Motor neuron (in vitro differentiated cells): ENCODE data around the gene ATXN1. TPM values are rescaled to one million over a fixed set of nuclear protein-coding genes. Genes with fewer than 3 reads are reported as not detected.
A peak's percentile ranks its signal among the peaks of the same experiment; 100 is the strongest.

Experiments used
- ATAC-seq, 8 experiments: fragments of 200-7000 bp; cut with Tn5 transposase; replicated peaks in 6 of 8; 2 replicates each; pipeline ENCODE4 v1.8.0; 2021; ENCODE audit warnings: mild to moderate bottlenecking in 8 of 8, moderate library complexity in 8 of 8
- H3K27ac ChIP-seq, 2 donors: fragments of 250-450 bp; sonication (Bioruptor Pico); 2 replicates each; pipeline ENCODE4 v1.9.0; 2021; ENCODE audit warnings: antibody characterized with exemption in 2 of 2, mild to moderate bottlenecking in 2 of 2, moderate library complexity in 1 of 2
- H3K4me1 ChIP-seq, 2 donors: fragments of 250-450 bp; sonication (Bioruptor Pico); replicated peaks in 1 of 2; 2 replicates each; pipeline ENCODE4 v1.6.1; 2021; ENCODE audit warnings: antibody characterized with exemption in 2 of 2, mild to moderate bottlenecking in 2 of 2, moderate library complexity in 1 of 2
- H3K4me3 ChIP-seq, 5 donors: fragments of 250-450 bp; sonication (Bioruptor Pico); 2 replicates each; pipeline ENCODE4 v1.9.0; 2021; ENCODE audit warnings: antibody characterized with exemption in 5 of 5, mild to moderate bottlenecking in 5 of 5, moderate library complexity in 4 of 5
- WGBS, 10 experiments: fragments of 450-650 bp; shearing (Covaris generic); methylation state at CpG; one replicate each; pipeline ENCODE4 v1.0.0; 2022; 5-methylcytosine and 5-hydroxymethylcytosine counted together
- in situ Hi-C, 9 experiments: fragments of 400-800 bp; cut with MboI; loops; one replicate each; pipeline ENCODE4 v1.15.0; 2021; ENCODE audit warnings: low sequenced_read_pairs in 9 of 9, low pct_unique_long_range_greater_than_20kb in 2 of 9; ENCODE audit not compliant: unreplicated experiment in 9 of 9
- total RNA-seq, 8 experiments: library from RNA; unstranded; fragments of 300-600 nt; gene quantifications; 2 replicates each; pipeline versions ENCODE4 v1.2.3 to v1.2.4, GENCODE V29; 2022

ATXN1 gene
- total RNA-seq, 8 experiments from 2014 or later: 8.9 to 64.9 (median 18.3) TPM

DNA sequence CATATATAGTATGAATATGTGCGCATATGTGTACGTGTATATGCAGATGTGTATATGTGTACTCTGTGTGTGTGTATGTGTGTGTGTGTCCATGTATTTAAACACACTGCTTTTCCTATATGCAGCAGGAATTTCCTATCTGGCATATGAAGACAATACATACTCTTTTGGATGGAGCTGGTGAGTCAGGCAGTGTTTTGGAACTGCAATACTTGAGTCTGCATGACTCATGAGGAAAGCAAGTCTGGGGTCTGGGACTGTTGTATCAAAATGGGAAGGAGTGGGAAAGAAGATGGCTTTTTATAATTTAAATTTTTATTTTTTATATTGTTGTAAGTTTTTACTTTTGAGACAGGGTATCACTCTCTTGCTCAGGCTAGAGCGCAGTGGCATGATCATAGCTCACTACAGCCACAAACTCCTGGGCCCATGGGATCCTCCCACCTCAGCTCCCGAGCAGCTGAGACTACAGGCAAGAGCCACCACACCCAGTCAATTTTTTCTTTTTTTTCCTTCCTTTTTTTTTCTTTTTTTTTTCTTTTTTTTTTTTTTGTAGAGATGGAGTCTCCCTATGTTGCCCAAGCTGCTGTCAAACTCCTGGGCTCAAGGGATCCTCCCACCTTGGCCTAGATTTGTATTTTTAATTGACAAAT lies 72.2 kb downstream of the ATXN1 start:
- 20 to 100% (median 93%) methylated on average over 1 to 4 of the region's 4 CpGs; no CpG with 5 or more reads in 2 of the 10 experiments for WGBS, 10 experiments
- H3K4me1 ChIP-seq: no peaks in the 10 kb centered on the region
- in situ Hi-C loops: no loop called here
- no peak overlapping the region for H3K4me3 ChIP-seq
- peak in 5 of 8 experiments; percentile 30 to 73 (median 53) for ATAC-seq
- H3K27ac ChIP-seq: no peak overlapping the region

DNA sequence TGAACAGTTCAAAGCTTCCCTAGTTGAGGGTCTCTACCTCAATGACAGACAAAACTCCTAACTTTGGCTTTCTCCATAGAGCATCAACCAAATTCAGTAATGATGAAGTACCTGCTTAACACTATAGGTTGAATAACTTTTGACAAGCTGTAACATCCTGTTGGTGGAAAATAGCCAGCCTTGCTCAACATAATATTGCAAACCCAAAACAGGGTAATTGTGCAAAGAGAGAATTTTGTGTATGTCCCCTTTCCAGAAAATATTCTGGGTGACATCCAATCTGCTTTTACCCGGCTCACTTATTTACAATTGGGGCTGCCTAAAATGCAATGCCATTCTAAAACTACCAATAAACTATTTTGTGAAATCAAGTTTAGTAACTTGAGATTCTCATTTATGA lies 72.8 kb downstream of the ATXN1 start:
- Histone ChIP-seq H3K4me3 (no peak overlapping the region), H3K4me1 (no peaks in the 10 kb centered on the region), H3K27ac (no peak overlapping the region)
- WGBS, 10 experiments: 100% methylated on average over 1 of the region's 1 CpG; no CpG with 5 or more reads in 8 of the 10 experiments
- no peak for ATAC-seq
- in situ Hi-C loops: no loop called here

- 40 to 100% (median 100%) methylated on average over 1 to 3 of the region's 3 CpGs; no CpG with 5 or more reads in 1 of the 10 experiments for WGBS, 10 experiments
- Histone ChIP-seq H3K4me3 (no peak overlapping the region), H3K4me1 (no peaks in the 10 kb centered on the region), H3K27ac (no peak overlapping the region)
- in situ Hi-C loops: no loop called here
- ATAC-seq: no peak
These were observed 74.2 kb downstream of the ATXN1 start for GRCh38 chr6:16687045-16687444.

- WGBS, 10 experiments: 45 to 100% (median 81%) methylated on average over 1 to 6 of the region's 7 CpGs; no CpG with 5 or more reads in 1 of the 10 experiments
- H3K27ac ChIP-seq: no peak overlapping the region
- H3K4me1 ChIP-seq: no peaks in the 10 kb centered on the region
- H3K4me3 ChIP-seq: no peak overlapping the region
- ATAC-seq: peak in 4 of 8 experiments; percentile 43 to 74 (median 58)
- in situ Hi-C loops: no loop called here
These were observed 76.2 kb downstream of the ATXN1 start for GRCh38 chr6:16684896-16685554.

DNA sequence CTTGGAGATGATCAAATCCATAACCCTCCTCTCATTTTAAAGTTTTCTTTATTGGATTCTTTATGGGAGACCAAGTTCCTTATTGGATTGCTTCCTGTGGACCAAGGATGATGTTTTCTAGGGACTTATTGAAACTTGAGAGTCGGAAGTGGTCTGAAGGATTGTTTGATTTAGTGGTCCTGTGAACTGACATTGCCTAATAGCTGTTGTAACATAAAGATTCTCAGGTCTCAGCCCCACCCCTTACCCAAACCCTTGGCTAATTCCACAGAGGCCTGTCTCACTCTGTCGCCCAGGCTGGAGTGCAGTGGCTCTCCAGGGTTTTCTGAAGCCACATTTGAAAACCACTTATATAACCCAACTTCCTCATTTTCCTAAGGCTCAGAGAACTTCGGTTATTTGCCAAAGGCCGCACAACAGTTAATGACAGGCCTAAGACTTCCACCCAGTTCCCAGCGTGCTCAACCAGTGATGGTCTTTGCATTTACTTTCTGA lies 77.0 kb downstream of the ATXN1 start:
- H3K27ac ChIP-seq: no peak overlapping the region
- in situ Hi-C loops: no loop called here
- WGBS, 10 experiments: 82 to 100% (median 91%) methylated on average over 1 to 5 of the region's 5 CpGs
- no peak overlapping the region for H3K4me3 ChIP-seq
- no peak for ATAC-seq
- no peaks in the 10 kb centered on the region for H3K4me1 ChIP-seq

DNA sequence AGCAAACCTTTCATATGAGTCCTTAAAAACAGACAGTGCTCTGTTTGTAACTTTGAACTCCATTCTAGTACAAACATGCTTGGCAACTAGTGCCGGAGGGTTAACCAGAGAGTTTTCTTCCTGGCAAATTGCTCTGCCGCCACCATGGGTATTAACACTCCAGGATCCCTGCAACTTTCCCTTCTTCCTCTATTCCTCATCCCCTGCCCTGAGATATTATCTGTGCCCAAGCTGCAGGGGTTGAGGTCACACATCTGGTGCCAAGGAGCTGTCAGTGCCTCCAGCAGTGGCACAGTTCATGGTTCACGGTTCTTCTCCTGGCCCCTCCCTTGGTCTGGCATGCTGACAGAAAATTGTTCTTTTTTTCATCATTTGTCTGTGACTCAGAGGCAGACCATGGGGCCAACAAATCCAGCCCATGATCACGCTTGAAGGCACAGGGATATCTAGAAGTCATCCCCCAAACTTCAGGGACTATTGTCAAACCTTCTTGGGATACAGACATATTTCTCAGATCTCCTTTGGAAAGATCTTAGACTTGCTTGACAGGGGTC lies 77.5 kb downstream of the ATXN1 start:
- Histone ChIP-seq H3K27ac (no peak overlapping the region), H3K4me1 (no peaks in the 10 kb centered on the region), H3K4me3 (no peak overlapping the region)
- in situ Hi-C loops: no loop called here
- ATAC-seq: peak in 3 of 8 experiments; percentile 49 to 71 (median 60)
- WGBS, 10 experiments: 0 to 100% (median 92%) methylated on average over 1 to 3 of the region's 4 CpGs; no CpG with 5 or more reads in 1 of the 10 experiments

GRCh38 chr6:16681260-16681873 lies 79.9 kb downstream of the ATXN1 start:
- no peak overlapping the region for H3K4me3 ChIP-seq
- WGBS, 10 experiments: 18 to 94% (median 70%) methylated on average over 2 to 8 of the region's 8 CpGs; no CpG with 5 or more reads in 1 of the 10 experiments
- no peak overlapping the region for H3K27ac ChIP-seq
- in situ Hi-C loops: no loop called here
- peak in 7 of 8 experiments; percentile 30 to 86 (median 64) for ATAC-seq
- H3K4me1 ChIP-seq: no peaks in the 10 kb centered on the region

DNA sequence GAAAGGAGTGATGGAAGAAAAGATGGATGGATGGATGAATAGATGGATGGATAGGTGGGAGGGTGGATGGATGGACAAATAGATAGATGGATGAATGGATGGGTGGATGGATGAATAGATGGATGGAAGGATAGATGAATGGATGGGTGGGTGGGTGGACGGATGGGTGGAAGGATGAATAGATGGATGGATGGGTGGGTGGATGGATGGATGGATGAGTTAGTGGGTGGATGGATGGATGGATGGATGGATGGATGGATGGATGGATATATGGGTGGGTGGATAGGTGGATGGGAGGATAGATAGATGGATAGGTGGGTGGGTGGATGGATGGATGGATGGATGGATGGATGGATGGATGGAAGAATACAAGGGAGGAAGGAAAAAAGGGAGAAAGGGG lies 82.2 kb downstream of the ATXN1 start:
- Histone ChIP-seq H3K27ac (no peak overlapping the region), H3K4me3 (no peak overlapping the region), H3K4me1 (no peaks in the 10 kb centered on the region)
- in situ Hi-C loops: no loop called here
- 83 to 100% (median 90%) methylated on average over 1 of the region's 1 CpG; no CpG with 5 or more reads in 5 of the 10 experiments for WGBS, 10 experiments
- no peak for ATAC-seq

- ATAC-seq: no peak
- in situ Hi-C loops: no loop called here
- no peaks in the 10 kb centered on the region for H3K4me1 ChIP-seq
- no peak overlapping the region for H3K4me3 ChIP-seq
- H3K27ac ChIP-seq: no peak overlapping the region
- whole genome bisulfite sequencing, 10 experiments: 12 to 100% (median 72%) methylated on average over 1 to 2 of the region's 2 CpGs
These were observed 83.8 kb downstream of the ATXN1 start for GRCh38 chr6:16677458-16677857.

- in situ Hi-C loops: no loop called here
- H3K4me3 ChIP-seq: no peak overlapping the region
- 17 to 100% (median 55%) methylated on average over 1 to 6 of the region's 6 CpGs; no CpG with 5 or more reads in 1 of the 10 experiments for WGBS, 10 experiments
- peak in 6 of 8 experiments; percentile 51 to 74 (median 58) for ATAC-seq
- no peak overlapping the region for H3K27ac ChIP-seq
- no peaks in the 10 kb centered on the region for H3K4me1 ChIP-seq
These were observed 84.3 kb downstream of the ATXN1 start for GRCh38 chr6:16676978-16677377.

DNA sequence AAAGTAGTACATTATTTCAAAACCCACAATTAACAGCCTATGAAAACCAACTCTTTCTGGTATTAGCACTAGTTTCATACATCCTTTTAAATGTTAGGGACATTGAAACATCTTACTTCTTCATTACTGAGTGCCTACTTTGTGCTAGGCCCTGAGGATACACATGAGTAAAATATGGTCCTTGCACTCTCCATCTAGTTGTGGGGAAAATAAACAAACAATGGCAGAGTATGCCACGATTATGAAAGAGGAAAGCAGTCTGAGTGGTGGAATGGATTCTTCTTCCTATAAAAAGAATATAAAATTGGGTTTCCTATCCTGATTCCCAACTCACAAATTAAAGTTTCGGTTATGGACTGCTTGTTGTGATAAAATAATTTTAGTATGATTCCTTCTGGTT lies 84.9 kb downstream of the ATXN1 start:
- in situ Hi-C loops: no loop called here
- no peak for ATAC-seq
- no peaks in the 10 kb centered on the region for H3K4me1 ChIP-seq
- no peak overlapping the region for H3K27ac ChIP-seq
- WGBS, 10 experiments: 20 to 100% (median 84%) methylated on average over 1 to 2 of the region's 2 CpGs
- H3K4me3 ChIP-seq: no peak overlapping the region

GRCh38 chr6:16674801-16675392 lies 86.4 kb downstream of the ATXN1 start:
- in situ Hi-C loops: no loop called here
- 20 to 100% (median 89%) methylated on average over 1 to 4 of the region's 4 CpGs; no CpG with 5 or more reads in 1 of the 10 experiments for WGBS, 10 experiments
- Histone ChIP-seq H3K4me3 (no peak overlapping the region), H3K27ac (no peak overlapping the region), H3K4me1 (no peaks in the 10 kb centered on the region)
- peak in 3 of 8 experiments; percentile 42 to 65 (median 48) for ATAC-seq
